HG03575 (cell line): ENCODE results near the gene SMPDL3A.
A peak's percentile ranks its signal among the peaks of the same experiment; 100 is the strongest.

ENCODE experiments used
- ATAC-seq: cut with Tn5 transposase; IDR thresholded peaks from one replicate; pipeline ENCODE4 v1.9.1; 2021; ENCODE audit not compliant: unreplicated experiment, insufficient number of reproducible peaks, low FRiP score; ENCODE audit errors: extremely low read depth

Gene SMPDL3A

GRCh38 chr6:122770835-122771601 lies 18.0 kb upstream of the SMPDL3A start:
- ATAC-seq: no peak

GRCh38 chr6:122772724-122773415 lies 16.2 kb upstream of the SMPDL3A start:
- ATAC-seq: no peak

- ATAC-seq: no peak
These were observed 13.1 kb upstream of the SMPDL3A start for GRCh38 chr6:122775975-122776374.

GRCh38 chr6:122778302-122778701 lies 10.8 kb upstream of the SMPDL3A start:
- ATAC-seq: no peak

- no peak for ATAC-seq
These were observed 9.9 kb upstream of the SMPDL3A start for GRCh38 chr6:122778985-122779661.

GRCh38 chr6:122779667-122780066 lies 9.4 kb upstream of the SMPDL3A start, which contains the start of gene FABP7:
Gene FABP7 (plus strand): TSS chr6:122779716. CDS start chr6:122779795, 79 bp downstream.
- ATAC-seq: no peak

GRCh38 chr6:122780114-122780513 lies 8.9 kb upstream of the SMPDL3A start:
- no peak for ATAC-seq

GRCh38 chr6:122781716-122782115 lies 7.3 kb upstream of the SMPDL3A start:
- ATAC-seq: no peak

- ATAC-seq: no peak
These were observed 5.7 kb upstream of the SMPDL3A start for GRCh38 chr6:122783401-122783800.

- no peak for ATAC-seq
These were observed 3.2 kb upstream of the SMPDL3A start for GRCh38 chr6:122785891-122786290.

- no peak for ATAC-seq
These were observed 1.3 kb upstream of the SMPDL3A start for GRCh38 chr6:122787721-122788120.

- no peak for ATAC-seq
These were observed 850 bp upstream of the SMPDL3A start for GRCh38 chr6:122788208-122788607.

GRCh38 chr6:122788663-122789181 lies 336 bp upstream of the SMPDL3A start:
- ATAC-seq: peak; percentile 8

GRCh38 chr6:122790028-122790422 lies 967 bp downstream of the SMPDL3A start:
- no peak for ATAC-seq

GRCh38 chr6:122790423-122791309 lies 1.6 kb downstream of the SMPDL3A start:
- no peak for ATAC-seq

- ATAC-seq: no peak
These were observed 2.2 kb downstream of the SMPDL3A start for GRCh38 chr6:122791310-122791679.

GRCh38 chr6:122792766-122793165 lies 3.7 kb downstream of the SMPDL3A start:
- no peak for ATAC-seq

GRCh38 chr6:122797537-122797936 lies 8.5 kb downstream of the SMPDL3A start:
- ATAC-seq: no peak
